H1 (cell line): ENCODE measurements around the gene TEDC1. TPM values are rescaled to one million over a fixed set of nuclear protein-coding genes. Genes with fewer than 3 reads are reported as not detected.

Experiments
- CTCF ChIA-PET: fragments of 300-600 bp; sonication (Branson Sonifier 250); formaldehyde crosslinking; loops from one replicate; lab custom pipeline; 2021; ENCODE audit not compliant: partially characterized antibody; lab: Charles Lee
- POLR2A ChIA-PET: fragments of 300-600 bp; sonication (Branson Sonifier 250); formaldehyde crosslinking; loops from one replicate; lab custom pipeline; 2021; ENCODE audit warnings: inconsistent platforms; ENCODE audit not compliant: partially characterized antibody; lab: Charles Lee
- DNase-seq, 2 experiments: peaks; one replicate each; pipeline versions ENCODE4 v3.0.0 to v3.0.0-alpha.2; 2010 to 2022; ENCODE audit warnings: low spot score in 2 of 2, low read depth in 1 of 2, mixed read lengths in 1 of 2
- FAIRE-seq: peaks from 2 replicates; lab custom pipeline; 2011; peaks lifted over from hg19 to GRCh38; lab: Jason Lieb, UNC
- H2AFZ ChIP-seq: 2 replicates; pipeline ENCODE4 v1.8.1; 2012; ENCODE audit warnings: low read length, inconsistent platforms
- H2AK5ac ChIP-seq: 2 replicates; pipeline ENCODE4 v1.6.1; 2013; ENCODE audit warnings: low read depth, low read length
- H2BK120ac ChIP-seq: replicated peaks from 2 replicates; pipeline ENCODE3; 2013; ENCODE audit warnings: low read depth, low read length, inconsistent platforms
- H2BK12ac ChIP-seq: 2 replicates; pipeline ENCODE4 v1.6.1; 2013; ENCODE audit warnings: low read depth, low read length
- H2BK15ac ChIP-seq: 2 replicates; pipeline ENCODE4 v1.6.1; 2013; ENCODE audit warnings: low read length
- H2BK20ac ChIP-seq: 2 replicates; pipeline ENCODE4 v1.6.1; 2013; ENCODE audit warnings: low read length
- H2BK5ac ChIP-seq: 2 replicates; pipeline ENCODE4 v1.6.1; 2013; ENCODE audit warnings: low read depth, low read length
- H3K14ac ChIP-seq: 2 replicates; pipeline ENCODE4 v1.6.1; 2013; ENCODE audit warnings: inconsistent platforms; ENCODE audit not compliant: insufficient read length
- H3K18ac ChIP-seq: 2 replicates; pipeline ENCODE4 v1.6.1; 2013; ENCODE audit warnings: low read length; ENCODE audit errors: extremely low read depth
- H3K23ac ChIP-seq: 2 replicates; pipeline ENCODE4 v1.6.1; 2013; ENCODE audit warnings: inconsistent platforms; ENCODE audit not compliant: insufficient read length
- H3K23me2 ChIP-seq: 2 replicates; pipeline ENCODE4 v1.6.1; 2013; ENCODE audit warnings: low read depth, low read length
- H3K27ac ChIP-seq: 2 replicates; pipeline ENCODE4 v1.6.1; 2011; ENCODE audit warnings: low read depth, low read length, inconsistent platforms
- H3K27me3 ChIP-seq, 4 experiments: replicated peaks in 1 of 4; 1 replicate in 1 of 4; 2 replicates in 3 of 4; pipeline versions ENCODE4 v1.6.1 to v1.8.1; 2011 to 2013; ENCODE audit warnings: low read length in 3 of 4, mild to moderate bottlenecking in 3 of 4, inconsistent platforms in 2 of 4, mixed read lengths in 2 of 4, moderate library complexity in 1 of 4; ENCODE audit not compliant: control insufficient read depth in 3 of 4, insufficient read depth in 3 of 4; ENCODE audit errors: extremely low read depth in 1 of 4
- H3K36me3 ChIP-seq, 4 experiments: 2 replicates each; pipeline versions ENCODE4 v1.6.1 to v1.8.1; 2011 to 2013; ENCODE audit warnings: mild to moderate bottlenecking in 4 of 4, low read length in 3 of 4, moderate library complexity in 2 of 4, control low read depth in 1 of 4, inconsistent platforms in 1 of 4; ENCODE audit not compliant: insufficient read depth in 4 of 4, control insufficient read depth in 2 of 4
- H3K4ac ChIP-seq: replicated peaks from 2 replicates; pipeline ENCODE3; 2013; ENCODE audit warnings: low read length, low read depth, mixed read lengths, inconsistent platforms; ENCODE audit not compliant: insufficient read length
- H3K4me1 ChIP-seq, 4 experiments: replicated peaks in 1 of 4; 1 replicate in 1 of 4; 2 replicates in 3 of 4; pipeline versions ENCODE4 v1.6.1 to v1.8.1; 2011 to 2013; ENCODE audit warnings: low read length in 3 of 4, inconsistent platforms in 2 of 4, mixed read lengths in 1 of 4; ENCODE audit not compliant: insufficient read depth in 4 of 4, control insufficient read depth in 3 of 4
- H3K4me2 ChIP-seq, 2 experiments: 2 replicates each; pipeline versions ENCODE4 v1.6.1 to v1.8.1; 2011 to 2013; ENCODE audit warnings: low read depth in 2 of 2, low read length in 2 of 2, control low read depth in 1 of 2, inconsistent platforms in 1 of 2, mild to moderate bottlenecking in 1 of 2; ENCODE audit not compliant: insufficient read depth in 1 of 2
- H3K4me3 ChIP-seq, 4 experiments: fragments of 200-600, 300-600 bp in 1 of 4; sonication (generic), shearing (Covaris generic), sonication (Bioruptor Twin) in 1 of 4; 2 replicates each; pipeline versions ENCODE4 v1.5.1 to v1.8.1; 2011 to 2016; ENCODE audit warnings: low read length in 4 of 4, low read depth in 3 of 4, control low read depth in 2 of 4, inconsistent platforms in 2 of 4, mild to moderate bottlenecking in 2 of 4, mixed read lengths in 1 of 4, moderate library complexity in 1 of 4; ENCODE audit not compliant: insufficient read depth in 2 of 4; ENCODE audit errors: extremely low read depth in 1 of 4
- H3K56ac ChIP-seq: replicated peaks from 2 replicates; pipeline ENCODE3; 2013; ENCODE audit warnings: low read depth, mild to moderate bottlenecking, mixed read lengths, low read length, inconsistent platforms; ENCODE audit not compliant: insufficient read length
- H3K79me1 ChIP-seq: 2 replicates; pipeline ENCODE4 v1.6.1; 2013; ENCODE audit warnings: low read depth, low read length, control low read depth
- H3K79me2 ChIP-seq, 2 experiments: 2 replicates each; pipeline versions ENCODE4 v1.6.1 to v1.8.1; 2012 to 2013; ENCODE audit warnings: low read length in 2 of 2, mild to moderate bottlenecking in 2 of 2, inconsistent platforms in 1 of 2; ENCODE audit not compliant: insufficient read depth in 2 of 2, control insufficient read depth in 1 of 2
- H3K9ac ChIP-seq, 4 experiments: replicated peaks in 1 of 4; 1 replicate in 1 of 4; 2 replicates in 3 of 4; pipeline versions ENCODE4 v1.6.1 to v1.8.1; 2011 to 2013; ENCODE audit warnings: low read depth in 3 of 4, low read length in 3 of 4, control low read depth in 2 of 4, mild to moderate bottlenecking in 2 of 4, moderate library complexity in 2 of 4, inconsistent platforms in 1 of 4; ENCODE audit errors: extremely low read depth in 1 of 4
- H3K9me3 ChIP-seq, 2 experiments: 2 replicates each; pipeline versions ENCODE4 v1.6.1 to v1.8.1; 2012 to 2013; ENCODE audit warnings: mild to moderate bottlenecking in 2 of 2, moderate library complexity in 2 of 2, control low read depth in 1 of 2, inconsistent platforms in 1 of 2, low read depth in 1 of 2, low read length in 1 of 2, mixed read lengths in 1 of 2; ENCODE audit not compliant: insufficient read depth in 2 of 2
- H4K20me1 ChIP-seq, 2 experiments: replicated peaks in 1 of 2; 2 replicates each; pipeline versions ENCODE3 to v1.8.1; 2011 to 2013; ENCODE audit warnings: inconsistent platforms in 2 of 2, low read length in 2 of 2, mild to moderate bottlenecking in 1 of 2; ENCODE audit not compliant: insufficient read depth in 2 of 2, control insufficient read depth in 1 of 2
- H4K5ac ChIP-seq: 2 replicates; pipeline ENCODE4 v1.6.1; 2013; ENCODE audit warnings: low read length, low read depth, mixed read lengths, inconsistent platforms; ENCODE audit not compliant: insufficient read length
- H4K8ac ChIP-seq: 2 replicates; pipeline ENCODE4 v1.8.0; 2013; ENCODE audit warnings: mild to moderate bottlenecking, moderate library complexity, low read length, inconsistent platforms; ENCODE audit not compliant: insufficient read depth; ENCODE audit errors: extremely low read depth
- H4K91ac ChIP-seq: replicated peaks from 2 replicates; pipeline ENCODE3; 2013; ENCODE audit warnings: low read length, mixed read lengths, inconsistent platforms; ENCODE audit not compliant: insufficient read length
- CBX5 ChIP-seq: fragments of 300-800, 300-1000 bp; sonication (generic); IDR thresholded peaks from 2 replicates; pipeline ENCODE4 v1.7.1; 2016; ENCODE audit warnings: antibody characterized with exemption, low read length, low read depth
- CREB1 ChIP-seq: IDR thresholded peaks from 2 replicates; pipeline ENCODE4 v1.6.1; 2012; ENCODE audit warnings: inconsistent platforms
- EP300 ChIP-seq, 2 experiments: IDR thresholded peaks; 1 replicate in 1 of 2; 2 replicates in 1 of 2; pipeline ENCODE4 v1.6.1; 2011 to 2012; ENCODE audit warnings: low read depth in 2 of 2, low read length in 2 of 2, mild to moderate bottlenecking in 2 of 2, borderline replicate concordance in 1 of 2, inconsistent platforms in 1 of 2, moderate library complexity in 1 of 2
- MAFK ChIP-seq: IDR thresholded peaks from 2 replicates; pipeline ENCODE4 v1.6.1; 2012; ENCODE audit warnings: low read depth, mild to moderate bottlenecking, improper control_type of control experiment, low read length
- NANOG ChIP-seq: IDR thresholded peaks from 2 replicates; pipeline ENCODE4 v1.6.1; 2011; ENCODE audit warnings: low read length, low read depth, mild to moderate bottlenecking, inconsistent platforms; ENCODE audit not compliant: insufficient read depth, poor library complexity, severe bottlenecking
- POLR2A ChIP-seq, 2 experiments: IDR thresholded peaks; 1 replicate in 1 of 2; 2 replicates in 1 of 2; pipeline ENCODE4 v1.6.1; 2011; ENCODE audit warnings: low read depth in 2 of 2, low read length in 2 of 2, mild to moderate bottlenecking in 2 of 2; ENCODE audit errors: control extremely low read depth in 1 of 2
- RBBP5 ChIP-seq: IDR thresholded peaks from 2 replicates; pipeline ENCODE4 v1.7.1; 2012; ENCODE audit warnings: low read depth, mild to moderate bottlenecking, inconsistent platforms, low read length, moderate library complexity, borderline replicate concordance
- SUZ12 ChIP-seq: fragments of 200-600 bp; sonication (generic); IDR thresholded peaks from 2 replicates; pipeline ENCODE4 v1.6.1; 2012; ENCODE audit warnings: mild to moderate bottlenecking, inconsistent platforms, low read length, moderate library complexity, mixed read lengths
- ZNF274 ChIP-seq: IDR thresholded peaks from 2 replicates; pipeline ENCODE4 v1.7.0; 2012; ENCODE audit warnings: low read length, borderline replicate concordance; ENCODE audit errors: extremely low read depth
- WGBS, 2 experiments: shearing (Covaris generic) in 1 of 2; methylation state at CpG; one replicate each; pipeline versions ENCODE4 v1.1.6 to v1.1.7; 2013 to 2015; ENCODE audit warnings: low lambda C conversion rate in 2 of 2, mixed read lengths in 2 of 2, inconsistent platforms in 1 of 2, low coverage in 1 of 2, missing lambda C conversion rate in 1 of 2; ENCODE audit not compliant: insufficient replicate concordance in 2 of 2, insufficient coverage in 1 of 2, insufficient read length in 1 of 2; ENCODE audit errors: extremely low coverage in 1 of 2, missing lambda C conversion rate in 1 of 2; 5-methylcytosine and 5-hydroxymethylcytosine counted together
- polyA plus RNA-seq, 7 experiments: library from polyadenylated mRNA; depleted of rRNA in 3 of 7; stranded (reverse) in 5 of 7; unstranded in 2 of 7; fragments of >200 nt in 5 of 7; fragments of 200-250 nt in 2 of 7; gene quantifications; 1 replicate in 5 of 7; 2 replicates in 1 of 7; 4 replicates in 1 of 7; pipeline versions ENCODE4 v1.2.1 to v1.2.3, GENCODE V29; 2011 to 2013; ENCODE audit warnings: missing spikeins in 2 of 7, mixed read lengths in 2 of 7
- total RNA-seq: library from RNA; stranded (reverse); fragmentation: NEBNext Ultra II Directional; extraction: Animal tissue kit (Norgen Biotek cat#: 25700); gene quantifications from 2 replicates; pipeline ENCODE4 v1.2.1, GENCODE V29; 2021
- TF ChIP-seq, protein P1 (sequence below): IDR thresholded peaks from 2 replicates; pipeline ENCODE4 v1.6.1; 2012; ENCODE audit warnings: inconsistent platforms

The TEDC1 gene
- total and polyA plus RNA-seq, 2 of the 8 experiments (the other 6 are each of a cell fraction or from before 2014, with no cell fraction given) = 5.6 to 14.8 TPM

DNA sequence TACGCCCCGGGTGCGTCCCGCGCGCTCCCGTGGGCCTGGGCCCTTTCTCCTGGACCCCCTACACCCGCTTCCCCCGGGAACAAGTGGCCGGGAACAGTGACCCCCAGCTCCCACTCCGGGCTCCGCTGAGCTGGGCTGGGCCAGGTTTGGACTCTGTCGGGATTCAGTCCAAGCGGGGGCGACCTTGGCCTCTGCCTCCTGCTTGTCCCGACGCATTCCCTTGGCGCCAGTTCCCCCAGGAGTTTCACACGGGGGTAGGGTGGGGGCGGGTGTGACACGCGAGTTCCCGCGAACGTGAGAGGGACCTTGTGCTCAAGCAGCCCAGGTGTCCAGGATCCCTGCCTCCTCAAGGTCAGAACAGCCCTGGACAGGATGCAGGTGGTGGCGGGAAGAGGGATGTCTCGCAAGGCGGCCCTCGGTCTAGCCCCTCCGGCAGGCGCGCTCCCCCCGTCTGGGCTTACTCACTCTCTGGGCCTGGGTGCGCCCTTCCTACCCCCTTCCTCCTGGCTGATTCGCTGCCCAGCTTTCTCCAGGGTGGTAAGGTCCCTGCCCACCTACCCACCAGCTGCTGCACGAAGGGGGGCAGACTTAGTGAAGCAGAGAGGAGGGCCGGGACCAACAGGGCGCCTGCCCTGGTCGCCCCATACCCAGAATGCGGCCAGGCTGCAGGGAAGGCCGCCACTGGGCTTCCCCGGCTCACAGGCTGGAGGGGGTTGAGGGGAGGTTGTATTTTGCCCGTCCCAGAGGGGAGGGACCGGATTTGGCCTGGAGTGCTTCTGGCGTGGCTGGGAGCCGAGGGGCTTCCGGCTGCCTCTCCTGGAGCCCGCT, 15.6 kb upstream of the TEDC1 start:
- peaks cover 0 to 44% (median 26%) of the 10 kb centered on the region in 4 experiments; a peak in 6 of 7 replicates for H3K4me1 ChIP-seq
- H3K4ac ChIP-seq = no peak overlapping the region
- no peak overlapping the region for H2BK20ac ChIP-seq
- H3K18ac ChIP-seq = peak overlapping the region; percentile 83
- no peaks in the 10 kb centered on the region for H3K9me3 ChIP-seq
- H2BK15ac ChIP-seq = no peak overlapping the region
- H3K27me3 ChIP-seq = peaks cover 49 to 64% (median 57%) of the 10 kb centered on the region in 4 experiments
- no peak overlapping the region for H3K23ac ChIP-seq
- no peak overlapping the region for H3K27ac ChIP-seq
- POLR2A ChIA-PET = interaction anchor here (0.6 to 2.6 kb wide), 3 partner anchors 10 to 129 kb away, joined by 3 to 9 read pairs (median 3); no protein-coding TSS in a partner anchor
- no peak overlapping the region for H3K9ac ChIP-seq
- H3K4me3 ChIP-seq = peak overlapping the region; percentile 55 to 78 (median 60); a peak in 7 of 8 replicates
- H4K20me1 ChIP-seq = peaks cover 8 to 27% of the 10 kb centered on the region in 2 experiments
- peaks cover 14% of the 10 kb centered on the region; the same call in 1 of the 2 replicates for H3K23me2 ChIP-seq
- no peak overlapping the region for H3K56ac ChIP-seq
- H4K5ac ChIP-seq = no peak overlapping the region
- H2AFZ ChIP-seq = no peak overlapping the region
- DNase-seq (no peak), FAIRE-seq (no peak)
- no peak overlapping the region for H3K14ac ChIP-seq
- H2BK5ac ChIP-seq = peak overlapping the region; percentile 52; the same call in 1 of the 2 replicates
- 16% methylated on average over 35 of the region's 48 CpGs; no CpG with 5 or more reads in 1 of the 2 experiments for WGBS, 2 experiments
- no peak overlapping the region for H2BK120ac ChIP-seq
- no peak overlapping the region; the same call in 1 of the 2 replicates for H4K8ac ChIP-seq
- no peak overlapping the region for H4K91ac ChIP-seq
- H3K79me1 ChIP-seq = no peaks in the 10 kb centered on the region
- peak overlapping the region; percentile 80 for H2BK12ac ChIP-seq
- peak overlapping the region; percentile 33 to 90 for H3K4me2 ChIP-seq
- no peaks in the 10 kb centered on the region for H3K79me2 ChIP-seq
- peaks cover 0 to 3% (median 0%) of the 10 kb centered on the region in 4 experiments; a peak in 1 of 8 replicates for H3K36me3 ChIP-seq
- CTCF ChIA-PET = interaction anchor here (1.2 to 1.8 kb wide), 3 partner anchors 14 to 429 kb away, joined by 3 to 7 read pairs (median 5); no protein-coding TSS in a partner anchor
- 0 out of 2 replicates have a peak overlapping the region, but pooled peaks have one; percentile 39 for H2AK5ac ChIP-seq
- TF ChIP-seq CBX5 = no peak
- TF ChIP-seq ZNF274 = no peak
- peak; percentile 67; the same call in 1 of the 2 replicates for TF ChIP-seq SUZ12
- no peak for TF ChIP-seq RBBP5
- no peak for TF ChIP-seq MAFK
- TF ChIP-seq POLR2A (IDR thresholded peaks at IDR 0.05; ENCODE audit: control extremely low read depth in 1 of 2, low read depth in 2 of 2, low read length in 2 of 2) = no peak
- TF ChIP-seq CREB1 = no peak
- TF ChIP-seq, protein P1, sequence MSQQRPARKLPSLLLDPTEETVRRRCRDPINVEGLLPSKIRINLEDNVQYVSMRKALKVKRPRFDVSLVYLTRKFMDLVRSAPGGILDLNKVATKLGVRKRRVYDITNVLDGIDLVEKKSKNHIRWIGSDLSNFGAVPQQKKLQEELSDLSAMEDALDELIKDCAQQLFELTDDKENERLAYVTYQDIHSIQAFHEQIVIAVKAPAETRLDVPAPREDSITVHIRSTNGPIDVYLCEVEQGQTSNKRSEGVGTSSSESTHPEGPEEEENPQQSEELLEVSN = 0 out of 2 replicates have a peak, but pooled peaks have one; percentile 14
- TF ChIP-seq EP300 (IDR thresholded peaks at IDR 0.05; ENCODE audit: borderline replicate concordance in 1 of 2, low read depth in 2 of 2, low read length in 2 of 2) = no peak
- TF ChIP-seq NANOG = no peak
